Measurements from ENCODE around the gene TMTC1.

DNA sequence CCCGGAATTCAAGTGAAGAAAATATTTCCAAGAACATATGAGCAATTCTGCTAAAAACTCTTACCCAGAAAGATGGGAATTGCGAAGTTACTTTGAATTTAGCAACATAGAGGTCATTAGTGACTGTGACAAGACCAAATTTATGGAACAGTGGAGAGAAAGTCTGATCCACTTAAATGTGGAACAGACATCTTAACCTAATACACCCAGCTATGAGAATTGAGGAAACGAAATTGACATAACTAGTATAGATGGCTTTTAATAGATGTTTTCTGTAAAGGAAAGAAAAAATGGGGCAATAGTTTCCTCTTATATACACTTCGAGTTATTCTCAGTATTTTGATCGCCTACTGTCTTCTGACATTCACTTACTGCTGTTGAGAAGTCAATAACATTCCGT lies 290.9 kb downstream of the TMTC1 start:
- TF ChIP-seq EP300 (IDR thresholded peaks at IDR 0.05): no peak
- TF ChIP-seq CTCF (IDR thresholded peaks at IDR 0.05): no peak
- no peak for TF ChIP-seq POLR2AphosphoS5 (IDR thresholded peaks at IDR 0.05)
